ENCODE data around the gene TRPV2.

Gene TRPV2

DNA sequence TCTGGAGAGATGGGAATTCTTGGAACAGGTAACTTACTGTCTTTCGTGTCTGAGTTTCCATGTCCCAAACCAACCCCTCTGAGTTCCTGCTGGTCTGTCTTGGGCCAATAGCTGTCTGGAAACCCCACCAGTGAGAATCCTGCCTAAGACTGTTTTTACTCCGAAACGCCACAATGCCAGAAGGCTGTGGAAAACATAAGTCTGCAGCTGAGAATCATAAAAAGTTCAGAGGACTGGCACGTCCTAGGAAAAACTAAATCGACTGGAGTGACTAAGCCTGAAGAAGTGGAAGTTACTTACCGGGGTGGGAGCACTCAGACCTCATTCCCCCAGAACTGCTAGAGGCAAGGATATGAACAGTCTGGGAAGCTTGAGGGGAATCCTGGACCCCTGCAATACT is 63.3 kb downstream of the TRPV2 start:
- DNase-seq = no peak

DNA sequence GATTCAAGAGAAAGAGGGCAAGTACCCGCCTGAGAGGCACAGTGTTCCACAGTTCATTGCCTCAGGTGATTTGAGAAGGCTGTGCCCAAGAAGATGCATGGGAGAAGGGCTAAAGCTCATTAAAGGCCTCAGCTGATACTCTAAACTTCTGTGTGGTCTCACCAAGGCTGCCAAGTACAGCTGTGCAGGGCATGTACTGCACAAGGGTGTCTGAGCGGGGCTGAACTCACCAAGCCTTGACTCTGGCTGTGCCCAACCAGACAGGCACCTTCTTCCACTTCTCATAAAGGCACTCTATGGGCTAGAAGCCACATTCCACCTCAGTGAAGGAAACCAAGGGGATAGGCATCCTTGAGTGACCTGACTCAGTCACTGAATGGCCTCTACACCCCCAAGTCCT is 63.9 kb downstream of the TRPV2 start:
- no peak for DNase-seq

DNA sequence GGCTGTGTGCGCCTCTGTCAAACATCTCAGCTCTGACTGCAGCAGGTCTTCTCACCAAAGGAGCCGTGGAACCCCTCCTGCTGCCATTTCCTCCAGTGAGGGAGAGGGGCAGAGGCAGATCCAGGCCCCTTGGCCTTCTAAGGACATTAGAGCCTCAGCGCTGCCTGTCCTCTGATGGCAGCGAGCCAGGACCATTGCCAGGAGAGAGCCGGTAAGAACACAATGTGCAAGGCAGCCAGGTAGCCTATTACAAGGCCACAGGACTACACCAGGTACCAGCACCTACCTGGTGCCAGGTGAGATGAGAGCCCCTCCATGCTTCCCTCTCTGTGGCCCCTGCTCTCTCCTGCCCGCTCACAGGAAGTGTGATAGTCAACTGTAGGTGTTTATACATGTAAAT is 65.6 kb downstream of the TRPV2 start:
- DNase-seq = no peak

DNA sequence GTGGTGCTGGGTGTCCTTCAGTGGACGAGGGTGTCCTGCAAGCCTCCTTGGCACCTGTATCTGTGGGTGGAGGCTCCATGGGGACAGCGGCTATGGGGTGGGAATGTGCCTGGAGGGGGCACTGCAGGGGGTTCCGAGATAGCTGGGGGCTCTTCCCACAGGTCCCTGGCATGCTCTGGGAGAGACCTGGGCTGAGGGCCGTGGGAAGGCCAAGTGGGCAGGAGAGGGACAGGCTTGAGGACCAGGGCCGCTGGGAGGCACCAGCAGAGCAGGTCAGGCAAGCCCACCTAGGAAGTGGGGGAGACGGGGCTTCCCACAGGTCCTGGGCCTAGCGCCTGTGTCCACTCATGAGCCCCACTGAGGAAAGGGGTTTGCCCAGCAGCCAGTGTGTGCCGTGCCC is 66.9 kb downstream of the TRPV2 start:
- DNase-seq = no peak

DNA sequence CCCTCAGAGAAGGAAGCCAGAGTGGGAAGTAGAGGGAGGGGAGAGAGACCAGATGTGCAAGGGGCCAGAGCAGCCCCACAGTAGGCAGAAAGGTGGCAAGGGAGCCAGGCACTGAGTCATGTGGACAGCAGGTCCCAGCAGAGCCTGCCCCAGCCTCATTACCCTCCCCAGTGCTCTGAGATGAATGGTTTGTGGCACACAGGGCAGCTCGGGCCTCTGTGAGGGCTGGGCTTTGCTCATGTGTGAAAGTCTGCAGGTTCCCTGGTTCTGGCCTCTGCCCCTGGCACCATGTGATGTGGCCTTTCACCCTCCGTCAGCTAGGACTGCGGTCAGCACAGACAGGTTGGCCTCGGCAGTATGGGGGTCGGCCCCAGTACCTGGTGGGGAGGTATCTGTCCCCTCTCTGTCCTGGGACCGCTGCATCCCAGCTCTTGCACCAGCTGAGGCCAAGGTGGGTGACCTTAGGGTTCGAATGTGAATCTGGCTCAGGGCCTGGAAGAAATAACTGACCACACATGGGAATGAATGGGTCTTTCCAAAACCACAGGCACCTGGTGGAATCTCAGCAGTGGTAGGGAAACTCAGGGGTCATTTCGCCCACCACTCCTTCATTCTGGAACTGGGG is 67.8 kb downstream of the TRPV2 start:
- DNase-seq = no peak

DNA sequence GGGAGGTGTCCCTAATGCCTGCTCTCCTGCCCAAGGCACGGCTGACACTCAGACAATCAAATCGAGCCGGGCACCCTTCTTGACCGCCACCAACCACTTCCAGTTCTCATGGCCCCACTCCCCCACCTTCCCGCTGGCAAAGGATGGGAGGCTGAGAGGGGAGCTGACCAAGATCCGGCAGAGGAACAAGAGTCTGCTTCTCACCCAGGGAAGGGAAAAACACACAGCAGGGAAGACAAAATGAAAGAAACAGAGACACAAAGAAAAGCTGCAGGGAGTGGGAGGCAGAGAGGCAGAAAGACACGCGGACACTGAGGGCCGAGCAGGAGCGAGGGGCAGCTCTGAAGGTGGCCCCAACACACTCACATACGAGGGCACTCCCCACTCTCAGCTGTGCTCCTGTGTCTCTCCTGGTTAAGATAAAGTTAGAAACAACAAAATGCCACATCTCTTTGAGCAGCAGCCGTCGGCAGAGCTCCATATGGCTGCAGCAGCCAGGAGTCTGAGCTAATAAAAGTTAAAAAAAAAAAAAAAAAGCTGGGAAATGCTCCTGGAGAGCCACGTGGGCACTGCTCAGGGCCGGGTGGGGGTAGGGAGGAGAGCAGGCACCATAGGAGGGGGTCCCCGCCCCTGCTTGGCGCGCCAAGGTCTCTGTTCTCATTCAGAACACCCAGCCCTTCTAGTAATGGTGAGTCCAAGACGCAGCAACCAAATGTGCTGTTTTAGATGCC is 69.2 kb downstream of the TRPV2 start:
- no peak for DNase-seq
